GM11168 (cell line): ENCODE measurements around the gene FDXR.
"Not testable (repeated sequence)": the region's sequence is repeated elsewhere in the genome, so short reads cannot be mapped to it uniquely, and the experiment has no call there.

Source experiments
- in situ Hi-C: fragments of 300-500 bp; cut with MboI; formaldehyde crosslinking; loops from one replicate; pipeline ENCODE4 v1.12.0; 2022; ENCODE audit warnings: low sequenced_read_pairs; ENCODE audit not compliant: unreplicated experiment

The FDXR gene

GRCh38 chr17:74874615-74875037 lies 1.8 kb upstream of the FDXR start:
- in situ Hi-C loops: no loop called here

GRCh38 chr17:74873874-74874614 lies 1.2 kb upstream of the FDXR start:
- in situ Hi-C loops: no loop called here

GRCh38 chr17:74873037-74873873 lies 461 bp upstream of the FDXR start:
- in situ Hi-C loops: no loop called here

GRCh38 chr17:74871356-74872076 lies 1.3 kb downstream of the FDXR start:
- in situ Hi-C loops: no loop called here

- in situ Hi-C loops: no loop called here
Observed at GRCh38 chr17:74870512-74870911, 2.3 kb downstream of the FDXR start.

- in situ Hi-C loops: not testable (repeated sequence)
Observed at GRCh38 chr17:74870028-74870427, 2.8 kb downstream of the FDXR start.

- in situ Hi-C loops: no loop called here
Observed at GRCh38 chr17:74868908-74869255, 3.9 kb downstream of the FDXR start.

GRCh38 chr17:74868251-74868907 lies 4.4 kb downstream of the FDXR start:
- in situ Hi-C loops: no loop called here

- in situ Hi-C loops: no loop called here
Observed at GRCh38 chr17:74866198-74866835, 6.5 kb downstream of the FDXR start.

- in situ Hi-C loops: no loop called here
Observed at GRCh38 chr17:74865504-74866197, 7.1 kb downstream of the FDXR start.

- in situ Hi-C loops: no loop called here
Observed at GRCh38 chr17:74864866-74865395, 7.9 kb downstream of the FDXR start.

GRCh38 chr17:74864297-74864865 lies 8.4 kb downstream of the FDXR start:
- in situ Hi-C loops: no loop called here

GRCh38 chr17:74863420-74864296 lies 9.1 kb downstream of the FDXR start:
- in situ Hi-C loops: no loop called here

GRCh38 chr17:74862919-74863318 lies 9.9 kb downstream of the FDXR start:
- in situ Hi-C loops: no loop called here

- in situ Hi-C loops: no loop called here
Observed at GRCh38 chr17:74862108-74862901, 10.5 kb downstream of the FDXR start.

- in situ Hi-C loops: no loop called here
Observed at GRCh38 chr17:74861662-74862107, 11.1 kb downstream of the FDXR start.
